Activated CD4-positive, CD25-positive, alpha-beta regulatory T cell (primary cell): ENCODE data around the gene HYAL1.

Source experiments
- DNase-seq, 4 experiments: peaks; one replicate each; lab custom pipeline; 2025; lab: John Stamatoyannopoulos, UW

HYAL1 gene

GRCh38 chr3:50334339-50335075 lies 31.1 kb upstream of the HYAL1 start:
- DNase-seq = no peak

DNA sequence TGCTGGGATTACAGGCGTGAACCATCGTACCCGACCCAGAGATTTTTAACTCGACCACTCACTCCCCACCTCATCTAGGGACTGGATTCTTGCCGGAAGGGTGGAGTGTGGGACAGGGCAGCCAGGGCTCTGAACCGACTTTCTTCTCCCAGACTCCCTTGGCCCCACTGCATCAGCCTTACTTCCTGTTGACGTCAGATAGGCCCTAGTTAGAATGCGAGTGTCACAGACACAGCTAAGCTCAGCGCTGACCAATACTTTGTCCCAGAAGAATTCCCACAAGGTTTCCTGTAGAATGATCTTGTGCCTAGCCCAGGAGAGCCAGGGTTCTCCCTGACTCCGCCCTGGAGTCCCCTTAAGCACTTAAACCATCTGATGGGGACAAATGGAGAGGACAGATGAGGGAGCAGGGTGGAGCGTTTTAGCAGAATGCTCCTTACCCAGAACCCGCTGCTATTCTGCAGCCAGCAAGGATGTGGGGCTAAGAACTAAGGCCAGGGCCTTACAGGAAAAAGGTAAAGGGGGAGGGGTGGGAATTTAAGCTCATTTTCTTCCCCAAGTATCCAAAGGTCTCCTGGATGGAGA lies 30.5 kb upstream of the HYAL1 start:
- no peak for DNase-seq

DNA sequence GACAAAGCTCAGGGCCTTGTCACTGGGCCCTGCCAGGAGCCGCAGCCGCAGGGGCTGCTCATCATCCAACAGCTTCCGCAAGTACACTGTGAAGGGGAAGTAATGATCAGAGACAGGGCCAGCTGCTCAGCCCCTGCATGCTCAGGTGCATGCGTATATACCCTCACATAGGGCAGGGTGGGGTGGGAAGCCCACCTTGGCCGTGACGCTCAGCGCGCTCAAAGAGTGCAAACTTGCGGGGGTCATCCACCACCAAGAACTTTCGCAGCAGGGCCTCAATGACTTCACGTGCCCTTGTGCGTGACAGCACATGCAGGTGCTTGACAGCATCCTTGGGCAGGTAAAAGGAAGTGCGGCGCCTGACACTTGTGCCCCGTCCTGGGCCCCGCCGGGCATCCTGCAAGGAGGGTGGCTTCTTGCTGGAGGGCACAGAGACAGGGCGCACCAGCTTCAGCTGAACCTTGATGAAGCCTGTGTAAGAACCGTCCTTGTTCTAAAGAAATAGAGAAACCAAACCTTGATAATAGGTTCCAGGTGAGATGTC lies 28.1 kb upstream of the HYAL1 start:
- DNase-seq = no peak

DNA sequence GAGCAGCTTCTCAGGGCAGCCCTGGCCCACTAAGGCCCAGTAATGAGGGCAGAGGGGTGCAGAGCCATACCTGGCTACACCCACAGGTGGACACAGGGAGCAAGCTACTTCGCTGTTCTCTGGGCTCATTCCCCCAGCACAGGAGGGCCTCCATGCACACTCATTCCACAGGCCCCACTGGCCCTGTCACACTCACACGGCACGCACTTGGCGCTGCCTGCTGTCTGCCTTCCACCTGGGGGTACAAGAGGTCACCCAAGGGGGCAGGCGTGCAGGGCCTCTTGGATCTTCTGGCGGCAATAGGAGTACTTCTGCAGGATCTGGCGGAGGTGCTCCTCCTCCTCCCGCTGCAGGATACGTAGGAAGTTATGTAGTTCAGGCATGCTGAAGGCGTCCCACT lies 27.0 kb upstream of the HYAL1 start:
- DNase-seq = no peak

GRCh38 chr3:50327943-50328691 lies 24.7 kb upstream of the HYAL1 start, which contains the start of gene TUSC2:
TUSC2 (minus strand) TSS chr3:50328223; CDS start chr3:50328099, 124 bp downstream.
- peak; percentile 83 to 90 (median 86) for DNase-seq

- DNase-seq = no peak
These were observed 23.8 kb upstream of the HYAL1 start for GRCh38 chr3:50327129-50327528.

- DNase-seq = no peak
These were observed 22.8 kb upstream of the HYAL1 start for GRCh38 chr3:50326182-50326541.

DNA sequence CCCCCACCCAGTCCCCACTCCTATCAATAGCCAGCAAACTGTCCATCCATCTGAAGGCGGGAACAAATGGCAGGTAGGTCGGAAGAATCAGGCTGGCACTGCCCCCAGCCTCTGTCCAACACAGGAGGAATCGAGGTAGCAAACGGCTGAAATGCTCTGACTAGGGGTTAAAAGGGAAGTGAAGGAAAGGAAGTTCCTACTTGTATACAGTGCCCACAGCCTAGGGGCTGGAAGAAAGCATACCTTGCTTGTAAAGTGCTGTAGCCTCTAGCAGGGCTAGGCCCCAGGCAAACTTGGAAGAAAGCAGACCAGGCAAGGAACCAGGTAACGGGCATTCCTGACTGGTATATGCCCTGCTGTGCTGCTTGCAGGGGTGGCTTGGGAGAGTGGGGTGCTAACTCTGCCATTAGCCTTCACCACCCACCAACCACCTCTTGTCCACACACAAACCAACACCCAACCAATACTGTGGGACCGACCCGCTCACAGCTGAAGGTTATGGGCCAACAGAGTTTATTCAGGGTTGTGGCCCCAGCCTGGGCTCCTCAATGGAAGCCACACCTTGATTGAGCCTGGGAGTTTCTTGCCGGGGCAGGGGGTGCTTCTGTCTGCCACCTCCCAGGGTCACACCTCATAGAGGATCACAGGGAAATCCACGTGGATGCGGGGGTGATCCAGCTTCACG lies 22.3 kb upstream of the HYAL1 start:
- no peak for DNase-seq

GRCh38 chr3:50325113-50325480 lies 21.7 kb upstream of the HYAL1 start:
- no peak for DNase-seq

DNA sequence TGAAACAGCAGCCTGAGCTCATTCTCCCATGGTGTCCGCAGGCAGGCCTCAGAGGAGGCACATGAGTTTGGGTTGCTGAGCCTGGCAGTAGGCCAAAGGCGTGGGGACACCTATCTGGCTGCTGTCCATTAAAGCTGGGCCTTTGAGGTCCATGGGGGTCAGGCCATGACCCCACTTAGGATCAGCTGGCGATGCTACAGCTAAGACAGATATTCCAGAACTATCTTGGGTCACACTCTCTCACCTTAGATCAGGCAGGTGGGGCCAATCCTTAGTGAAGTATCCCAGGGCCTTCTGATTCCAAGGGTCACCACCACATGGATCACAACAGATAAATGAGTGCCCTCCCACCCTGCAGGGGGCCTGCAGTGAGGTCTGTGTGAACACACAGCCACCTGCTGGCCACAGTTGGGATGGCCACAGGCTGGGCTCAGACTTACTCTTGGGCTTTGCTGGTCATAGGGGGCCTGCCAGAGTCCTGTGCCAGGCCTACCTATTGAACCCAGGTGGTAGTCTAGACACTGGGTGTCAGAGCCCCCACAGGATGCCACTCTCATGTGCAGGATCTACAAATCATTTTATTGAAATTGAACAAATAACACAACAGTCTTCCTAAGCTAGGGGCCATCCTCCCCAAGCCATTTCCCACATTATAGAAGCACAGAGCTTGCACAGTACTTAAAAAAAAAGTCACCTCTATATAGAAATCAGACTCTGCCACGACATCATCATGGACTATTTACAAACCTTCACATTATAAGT lies 21.2 kb upstream of the HYAL1 start:
- DNase-seq = peak in 3 of 4 experiments; percentile 30 to 43 (median 35)

- no peak for DNase-seq
These were observed 20.3 kb upstream of the HYAL1 start for GRCh38 chr3:50323614-50324199.

DNA sequence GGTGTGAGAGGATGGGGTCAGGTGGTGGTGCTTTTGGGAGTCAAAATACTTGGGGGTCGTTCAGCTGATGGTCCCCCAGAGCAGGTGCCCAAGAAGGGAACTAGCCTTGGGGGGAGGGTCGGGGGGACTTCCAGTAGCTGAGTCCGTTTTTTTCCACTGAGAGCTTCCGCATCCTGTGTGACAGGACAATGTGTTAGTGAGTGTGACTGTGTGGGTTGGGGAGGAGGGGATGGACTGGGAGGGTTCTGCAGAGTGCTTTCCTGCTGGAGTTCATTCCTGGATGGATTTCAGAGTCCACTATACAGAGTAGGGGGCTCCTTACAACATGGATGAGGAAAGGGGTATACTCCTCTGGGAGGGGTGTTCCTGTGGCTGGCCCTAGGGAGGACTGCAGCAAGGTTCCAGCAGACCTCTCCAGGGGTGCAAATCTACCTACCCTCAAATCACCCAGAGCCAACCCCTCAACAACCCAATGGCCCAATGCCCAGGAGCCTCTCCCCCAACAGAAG lies 19.8 kb upstream of the HYAL1 start:
- no peak for DNase-seq

- no peak for DNase-seq
These were observed 19.2 kb upstream of the HYAL1 start, which contains the start of gene HYAL2 for GRCh38 chr3:50322386-50323091. HYAL2 (minus strand) TSS chr3:50322745; CDS start chr3:50320489, 2,256 bp downstream.

DNA sequence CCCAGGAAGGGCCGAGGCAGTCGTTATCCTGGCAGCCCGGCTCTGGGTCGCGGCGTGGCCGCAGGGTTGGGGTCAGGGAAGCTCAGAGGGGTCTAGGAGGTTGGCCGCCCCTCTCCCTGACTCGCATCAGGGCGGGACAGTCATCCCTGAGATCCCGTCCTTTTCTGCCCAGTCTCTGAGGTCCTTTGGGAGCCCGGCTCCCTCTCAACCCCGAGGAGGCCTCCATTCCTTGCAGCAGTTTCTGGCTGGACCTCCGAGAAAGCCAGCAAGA lies 18.7 kb upstream of the HYAL1 start:
- DNase-seq = no peak

- DNase-seq = peak; percentile 64 to 74 (median 72)
These were observed 18.2 kb upstream of the HYAL1 start for GRCh38 chr3:50321336-50322114.

- DNase-seq = peak in 3 of 4 experiments; percentile 56 to 60 (median 59)
These were observed 17.5 kb upstream of the HYAL1 start for GRCh38 chr3:50320853-50321335.

DNA sequence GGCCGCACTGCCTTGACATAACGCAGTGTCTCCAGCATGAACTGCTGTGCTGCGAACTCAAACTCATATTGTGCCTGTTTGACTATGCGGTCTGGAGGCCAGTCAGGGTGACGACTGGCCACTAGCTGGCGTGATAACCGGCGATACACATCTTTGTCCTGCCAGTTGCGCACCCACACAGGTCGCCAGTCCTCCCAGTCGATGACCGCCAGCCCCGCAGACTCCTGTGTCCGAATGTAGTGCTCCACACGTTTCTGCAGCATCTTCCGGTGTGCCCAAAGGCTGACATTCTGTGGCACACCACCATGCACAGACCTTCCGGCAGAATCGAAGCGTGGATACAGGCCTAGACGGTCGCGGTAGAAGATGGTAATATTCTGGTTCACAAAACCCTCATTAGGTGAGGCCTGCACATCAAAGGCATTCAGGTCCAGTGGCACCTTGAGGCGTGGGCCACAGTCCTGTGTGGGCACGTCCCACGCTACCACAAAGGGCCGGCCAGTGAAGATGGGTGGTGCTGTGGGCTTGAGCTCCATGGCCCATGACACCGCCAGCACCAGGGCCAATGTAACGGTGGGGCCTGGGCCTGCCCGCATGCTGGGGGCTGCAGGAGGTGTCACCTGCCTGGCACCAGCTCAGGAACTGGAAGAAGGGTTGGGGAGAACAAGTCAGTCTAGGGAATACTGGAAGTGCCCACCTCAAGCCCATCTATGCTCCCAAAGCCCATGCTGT lies 16.7 kb upstream of the HYAL1 start:
- no peak for DNase-seq

GRCh38 chr3:50319181-50319893 lies 16.0 kb upstream of the HYAL1 start:
- no peak for DNase-seq
